HepG2 (cell line): ENCODE measurements around the gene DNAJC5. TPM values are rescaled to one million over a fixed set of nuclear protein-coding genes. Genes with fewer than 3 reads are reported as not detected.

Source experiments
- ATAC-seq: fragments of 200-7000 bp; cut with Tn5 transposase; 3 replicates; pipeline ENCODE4 v1.9.1; 2020; ENCODE audit warnings: mild to moderate bottlenecking, moderate library complexity
- BruUV-seq: library from RNA; stranded (reverse); fragments of 400-500 nt; replicated peaks from 2 replicates; lab custom pipeline; 2021; lab: Mats Ljungman, UMichigan
- CTCF ChIA-PET: fragments of 300-600 bp; formaldehyde crosslinking; extraction: SDS; loops from one replicate; lab custom pipeline; 2021; ENCODE audit warnings: low total read pairs, inconsistent platforms, low intra/inter-chr PET ratio; lab: Yijun Ruan, JAX
- POLR2A ChIA-PET: fragments of 350-600 bp; sonication (Branson Sonifier 250); formaldehyde crosslinking; loops from one replicate; lab custom pipeline; 2020; ENCODE audit warnings: antibody characterized with exemption, inconsistent platforms; lab: Yijun Ruan, JAX
- DNase-seq: peaks from one replicate; pipeline ENCODE4 v3.0.0-alpha.2; 2015; ENCODE audit warnings: low spot score
- FAIRE-seq: peaks from 3 replicates; lab custom pipeline; 2011; peaks lifted over from hg19 to GRCh38; lab: Jason Lieb, UNC
- H2AFZ ChIP-seq: one replicate; pipeline ENCODE4 v1.6.1; 2011; ENCODE audit warnings: low read length, inconsistent platforms
- H3K27ac ChIP-seq: fragments of 300-600 bp; 3 replicates; pipeline ENCODE4 v1.8.0; 2011; ENCODE audit warnings: mixed run types, mild to moderate bottlenecking, mixed read lengths, low read length, inconsistent platforms; ENCODE audit not compliant: insufficient read depth; ENCODE audit errors: extremely low read length
- H3K27me3 ChIP-seq, 2 experiments: fragments of 200-600 bp in 1 of 2; 2 replicates in 1 of 2; 3 replicates in 1 of 2; pipeline versions ENCODE4 v1.6.0 to v1.8.0; 2011; ENCODE audit warnings: low read length in 2 of 2, mild to moderate bottlenecking in 2 of 2, moderate library complexity in 2 of 2, inconsistent platforms in 1 of 2; ENCODE audit not compliant: insufficient read depth in 2 of 2, control insufficient read depth in 1 of 2
- H3K36me3 ChIP-seq, 2 experiments: fragments of 200-600 bp in 1 of 2; replicated peaks in 1 of 2; 2 replicates in 1 of 2; 3 replicates in 1 of 2; pipeline versions ENCODE4 v1.5.1 to v1.8.0; 2011; ENCODE audit warnings: low read length in 2 of 2, inconsistent platforms in 1 of 2; ENCODE audit not compliant: insufficient read depth in 2 of 2, control insufficient read depth in 1 of 2
- H3K4me1 ChIP-seq: 2 replicates; pipeline ENCODE4 v1.5.1; 2012; ENCODE audit warnings: low read length, inconsistent platforms; ENCODE audit not compliant: insufficient read depth
- H3K4me2 ChIP-seq: 2 replicates; pipeline ENCODE4 v1.6.0; 2011; ENCODE audit warnings: low read depth, low read length, inconsistent platforms
- H3K4me3 ChIP-seq, 3 experiments: fragments of 200-600 bp in 1 of 3; sonication (generic), shearing (Covaris generic) in 1 of 3; replicated peaks in 1 of 3; 2 replicates each; pipeline ENCODE4 v1.5.1; 2011 to 2016; ENCODE audit warnings: low read length in 3 of 3, inconsistent platforms in 2 of 3, low read depth in 2 of 3, mild to moderate bottlenecking in 2 of 3, control low read depth in 1 of 3, mixed read lengths in 1 of 3; ENCODE audit not compliant: insufficient read depth in 1 of 3
- H3K79me2 ChIP-seq: one replicate; pipeline ENCODE4 v1.6.1; 2011; ENCODE audit warnings: low read length, inconsistent platforms; ENCODE audit not compliant: insufficient read depth
- H3K9ac ChIP-seq: 2 replicates; pipeline ENCODE4 v1.6.0; 2011; ENCODE audit warnings: mild to moderate bottlenecking, low read depth, low read length, inconsistent platforms; ENCODE audit not compliant: insufficient read depth
- H3K9me3 ChIP-seq: 2 replicates; pipeline ENCODE4 v1.5.1; 2012; ENCODE audit warnings: mild to moderate bottlenecking, low read length
- H4K20me1 ChIP-seq: 2 replicates; pipeline ENCODE4 v1.6.0; 2011; ENCODE audit warnings: inconsistent platforms, mild to moderate bottlenecking, low read length, moderate library complexity; ENCODE audit not compliant: insufficient read depth
- HMG20A ChIP-seq: IDR thresholded peaks from 2 replicates; pipeline ENCODE4 v1.6.1; 2016; ENCODE audit warnings: borderline replicate concordance
- MEIS2 ChIP-seq: sonication (generic); formaldehyde crosslinking; IDR thresholded peaks from 2 replicates; pipeline ENCODE4 v1.9.0; 2021; ENCODE audit warnings: mild to moderate bottlenecking, missing genetic modification reagents
- PCBP1 ChIP-seq: fragments of 200-400 bp; formaldehyde crosslinking; IDR thresholded peaks from 2 replicates; pipeline ENCODE4 v1.6.1; 2017; ENCODE audit warnings: mild to moderate bottlenecking, low read depth, low read length, borderline replicate concordance
- STAG1 ChIP-seq: sonication (generic); formaldehyde crosslinking; IDR thresholded peaks from 2 replicates; pipeline ENCODE4 v1.4.0; 2020; ENCODE audit warnings: missing genetic modification reagents
- ZBTB21 ChIP-seq: sonication (generic); formaldehyde crosslinking; IDR thresholded peaks from 2 replicates; pipeline ENCODE4 v1.4.0; 2020; ENCODE audit warnings: missing genetic modification reagents
- ZC3H13 ChIP-seq: sonication (generic); formaldehyde crosslinking; IDR thresholded peaks from 2 replicates; pipeline ENCODE4 v1.8.1; 2023; ENCODE audit warnings: mild to moderate bottlenecking, missing genetic modification reagents, moderate library complexity
- ZFAT ChIP-seq: sonication (generic); formaldehyde crosslinking; conservative IDR thresholded peaks from 2 replicates; pipeline ENCODE4 v1.8.1; 2023; ENCODE audit warnings: missing genetic modification reagents, inconsistent platforms
- ZNF496 ChIP-seq: sonication (generic); formaldehyde crosslinking; IDR thresholded peaks from 2 replicates; pipeline ENCODE4 v1.8.1; 2023; ENCODE audit warnings: mild to moderate bottlenecking, moderate library complexity, missing genetic modification reagents; ENCODE audit not compliant: insufficient replicate concordance
- ZNF788 ChIP-seq: sonication (generic); formaldehyde crosslinking; IDR thresholded peaks from 2 replicates; pipeline ENCODE4 v1.5.0; 2020; ENCODE audit warnings: mild to moderate bottlenecking, missing genetic modification reagents, borderline replicate concordance
- WGBS: methylation state at CpG from one replicate; pipeline ENCODE4 v1.1.6; 2017; ENCODE audit warnings: low lambda C conversion rate; 5-methylcytosine and 5-hydroxymethylcytosine counted together
- in situ Hi-C: cut with HindIII; loops from 2 replicates; pipeline ENCODE4 v1.10.0; 2017; ENCODE audit warnings: low pct_unique_long_range_greater_than_20kb; ENCODE audit not compliant: extremely low pct_ligation_motif_present
- intact Hi-C: fragments of 100-400 bp; cut with micrococcal nuclease; formaldehyde crosslinking; loops from one replicate; pipeline ENCODE4 v1.10.0; 2022; ENCODE audit not compliant: unreplicated experiment
- polyA plus RNA-seq, 8 experiments: library from polyadenylated mRNA; depleted of rRNA in 3 of 8; stranded (reverse) in 7 of 8; unstranded in 1 of 8; fragments of >200 nt; fragmentation: Illumina TruSeq in 4 of 8; extraction: Trizol in 4 of 8; gene quantifications; 2 replicates each; pipeline versions ENCODE4 v1.2.1 to v1.2.3, GENCODE V29; 2011 to 2016; ENCODE audit warnings: low read depth in 4 of 8, missing spikeins in 1 of 8, mixed read lengths in 1 of 8; ENCODE audit not compliant: insufficient read depth in 1 of 8
- total RNA-seq, 5 experiments: library from RNA; depleted of rRNA; stranded (reverse); fragments of >200 nt; fragmentation: Illumina TruSeq; extraction: Trizol; gene quantifications; 2 replicates each; pipeline ENCODE4 v1.2.3, GENCODE V29; 2016; ENCODE audit warnings: low read depth in 1 of 5
- TF ChIP-seq, protein P1 (sequence below): IDR thresholded peaks from 2 replicates; pipeline ENCODE4 v1.6.1; 2012; ENCODE audit warnings: inconsistent platforms
- TF ChIP-seq, protein P2 (sequence below): sonication (generic); formaldehyde crosslinking; IDR thresholded peaks from 2 replicates; pipeline ENCODE4 v1.4.0; 2020; ENCODE audit warnings: mild to moderate bottlenecking, missing genetic modification reagents
- TF ChIP-seq, protein P3 (sequence below): sonication (generic); formaldehyde crosslinking; IDR thresholded peaks from 2 replicates; pipeline ENCODE4 v1.5.0; 2020; ENCODE audit warnings: missing genetic modification reagents
- TF ChIP-seq, protein P4 (sequence below): sonication (generic); formaldehyde crosslinking; IDR thresholded peaks from 2 replicates; pipeline ENCODE4; 2020; ENCODE audit warnings: missing genetic modification reagents, mild to moderate bottlenecking, borderline replicate concordance

Gene DNAJC5
- total and polyA plus RNA-seq, 2 of the 13 experiments (the other 11 are each of a cell fraction or from before 2014, with no cell fraction given), result 42.8 to 64.5 TPM

DNA sequence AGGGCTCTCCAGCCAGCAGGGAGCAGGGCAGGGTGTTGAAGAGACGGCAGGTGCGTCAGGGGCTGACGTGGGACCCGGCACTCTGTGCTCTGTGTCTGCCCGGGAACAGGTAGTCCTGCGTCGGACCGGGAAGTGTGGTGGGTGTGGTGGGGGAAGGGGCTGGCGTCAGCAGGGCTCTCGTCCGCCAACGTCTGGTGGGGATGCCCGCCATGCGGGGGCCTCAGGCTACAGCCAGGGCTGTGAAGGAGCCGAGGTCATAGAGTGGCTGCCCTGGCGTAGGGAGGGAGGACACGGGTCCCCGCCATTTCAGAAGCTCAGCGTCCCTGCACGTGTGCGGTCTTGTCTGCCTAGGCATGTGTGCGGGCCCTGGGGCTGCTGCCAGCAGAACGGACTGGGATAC, 25.3 kb downstream of the DNAJC5 start:
- Histone ChIP-seq H4K20me1 (peaks cover 3% of the 10 kb centered on the region; the same call in 1 of the 2 replicates), H3K4me2 (no peak overlapping the region), H3K9ac (no peak overlapping the region), H3K79me2 (peaks cover 27% of the 10 kb centered on the region), H3K27me3 (no peaks in the 10 kb centered on the region), H3K4me3 (no peak overlapping the region), H3K27ac (no peak overlapping the region), H3K36me3 (peaks cover 20 to 24% of the 10 kb centered on the region in 2 experiments; a peak in 4 of 5 replicates), H2AFZ (no peak overlapping the region), H3K9me3 (no peaks in the 10 kb centered on the region), H3K4me1 (peaks cover 11% of the 10 kb centered on the region)
- DNase-seq, result no peak
- ChIA-PET CTCF (no interaction called here), POLR2A (interaction anchor here (1.5 kb wide), 1 partner anchor 60 kb away, joined by 3 read pairs; the partner anchor contains the start of gene PRPF6)
- intact Hi-C loops (no loop called here), in situ Hi-C loops (no loop called here)
- BruUV-seq, result no TSS peak
- no peak; the same call in 2 of the 3 replicates for ATAC-seq
- FAIRE-seq, result no peak
- 97% methylated on average over 23 of the region's 23 CpGs for WGBS
- TF ChIP-seq, protein P1, sequence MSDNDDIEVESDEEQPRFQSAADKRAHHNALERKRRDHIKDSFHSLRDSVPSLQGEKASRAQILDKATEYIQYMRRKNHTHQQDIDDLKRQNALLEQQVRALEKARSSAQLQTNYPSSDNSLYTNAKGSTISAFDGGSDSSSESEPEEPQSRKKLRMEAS, result no peak
- TF ChIP-seq ZC3H13 (CRISPR knock-in tag), result no peak
- no peak for TF ChIP-seq MEIS2 (CRISPR knock-in tag)
- TF ChIP-seq ZFAT (CRISPR knock-in tag), result no peak
- TF ChIP-seq STAG1 (CRISPR knock-in tag), result no peak
- TF ChIP-seq ZNF788 (CRISPR knock-in tag), result no peak
- TF ChIP-seq, protein P2, sequence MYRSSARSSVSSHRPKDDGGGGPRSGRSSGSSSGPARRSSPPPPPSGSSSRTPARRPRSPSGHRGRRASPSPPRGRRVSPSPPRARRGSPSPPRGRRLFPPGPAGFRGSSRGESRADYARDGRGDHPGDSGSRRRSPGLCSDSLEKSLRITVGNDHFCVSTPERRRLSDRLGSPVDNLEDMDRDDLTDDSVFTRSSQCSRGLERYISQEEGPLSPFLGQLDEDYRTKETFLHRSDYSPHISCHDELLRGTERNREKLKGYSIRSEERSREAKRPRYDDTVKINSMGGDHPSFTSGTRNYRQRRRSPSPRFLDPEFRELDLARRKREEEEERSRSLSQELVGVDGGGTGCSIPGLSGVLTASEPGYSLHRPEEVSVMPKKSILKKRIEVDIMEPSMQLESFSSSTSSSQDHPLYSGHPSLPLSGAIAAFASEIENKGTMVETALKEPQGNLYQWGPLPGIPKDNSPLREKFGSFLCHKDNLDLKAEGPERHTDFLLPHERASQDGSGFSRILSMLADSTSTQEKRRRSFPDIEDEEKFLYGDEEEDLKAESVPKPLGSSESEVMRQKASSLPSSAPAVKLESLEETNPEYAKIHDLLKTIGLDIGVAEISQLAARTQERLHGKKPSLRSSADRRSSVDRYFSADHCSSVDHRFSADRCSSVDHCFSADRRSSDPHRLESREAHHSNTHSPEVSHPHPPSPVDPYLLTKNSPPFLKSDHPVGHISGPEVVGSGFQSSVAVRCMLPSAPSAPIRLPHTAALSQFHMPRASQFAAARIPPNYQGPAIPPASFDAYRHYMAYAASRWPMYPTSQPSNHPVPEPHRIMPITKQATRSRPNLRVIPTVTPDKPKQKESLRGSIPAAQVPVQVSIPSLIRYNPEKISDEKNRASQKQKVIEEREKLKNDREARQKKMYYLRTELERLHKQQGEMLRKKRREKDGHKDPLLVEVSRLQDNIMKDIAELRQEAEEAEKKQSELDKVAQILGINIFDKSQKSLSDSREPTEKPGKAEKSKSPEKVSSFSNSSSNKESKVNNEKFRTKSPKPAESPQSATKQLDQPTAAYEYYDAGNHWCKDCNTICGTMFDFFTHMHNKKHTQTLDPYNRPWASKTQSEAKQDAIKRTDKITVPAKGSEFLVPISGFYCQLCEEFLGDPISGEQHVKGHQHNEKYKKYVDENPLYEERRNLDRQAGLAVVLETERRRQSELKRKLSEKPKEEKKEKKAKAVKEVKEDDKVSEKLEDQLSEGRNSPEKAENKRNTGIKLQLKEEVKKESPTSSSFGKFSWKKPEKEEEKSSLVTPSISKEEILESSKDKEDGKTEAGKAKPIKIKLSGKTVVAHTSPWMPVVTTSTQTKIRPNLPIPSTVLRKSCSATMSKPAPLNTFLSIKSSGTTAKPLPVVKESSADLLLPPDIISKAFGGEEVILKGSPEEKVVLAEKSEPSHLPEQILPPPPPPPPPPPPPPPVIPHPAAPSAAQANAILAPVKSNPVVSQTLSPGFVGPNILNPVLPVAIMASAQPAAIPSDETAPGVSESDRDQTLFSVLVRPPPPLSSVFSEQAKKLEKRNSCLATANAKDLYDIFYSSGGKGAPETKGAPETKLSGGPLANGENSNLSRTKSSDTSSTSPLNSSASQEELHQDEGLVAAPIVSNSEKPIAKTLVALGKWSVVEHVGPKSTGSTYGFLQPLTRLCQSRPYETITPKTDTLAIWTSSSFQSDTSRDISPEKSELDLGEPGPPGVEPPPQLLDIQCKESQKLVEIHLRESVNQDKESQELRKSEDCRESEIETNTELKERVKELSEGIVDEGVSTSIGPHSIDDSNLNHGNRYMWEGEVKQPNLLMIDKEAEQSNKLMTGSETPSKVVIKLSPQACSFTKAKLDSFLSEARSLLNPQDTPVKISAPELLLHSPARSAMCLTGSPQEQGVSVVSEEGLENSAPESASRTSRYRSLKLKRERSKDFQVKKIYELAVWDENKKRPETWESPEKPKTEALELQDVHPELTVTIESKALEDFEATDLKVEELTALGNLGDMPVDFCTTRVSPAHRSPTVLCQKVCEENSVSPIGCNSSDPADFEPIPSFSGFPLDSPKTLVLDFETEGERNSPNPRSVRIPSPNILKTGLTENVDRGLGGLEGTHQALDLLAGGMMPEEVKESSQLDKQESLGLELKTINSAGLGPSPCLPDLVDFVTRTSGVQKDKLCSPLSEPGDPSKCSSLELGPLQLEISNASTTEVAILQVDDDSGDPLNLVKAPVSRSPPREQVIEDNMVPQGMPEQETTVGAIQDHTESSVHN (CRISPR knock-in tag), result no peak
- no peak for TF ChIP-seq HMG20A
- TF ChIP-seq, protein P3, sequence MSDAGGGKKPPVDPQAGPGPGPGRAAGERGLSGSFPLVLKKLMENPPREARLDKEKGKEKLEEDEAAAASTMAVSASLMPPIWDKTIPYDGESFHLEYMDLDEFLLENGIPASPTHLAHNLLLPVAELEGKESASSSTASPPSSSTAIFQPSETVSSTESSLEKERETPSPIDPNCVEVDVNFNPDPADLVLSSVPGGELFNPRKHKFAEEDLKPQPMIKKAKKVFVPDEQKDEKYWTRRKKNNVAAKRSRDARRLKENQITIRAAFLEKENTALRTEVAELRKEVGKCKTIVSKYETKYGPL (CRISPR knock-in tag), result no peak
- no peak for TF ChIP-seq ZNF496 (CRISPR knock-in tag)
- TF ChIP-seq, protein P4, sequence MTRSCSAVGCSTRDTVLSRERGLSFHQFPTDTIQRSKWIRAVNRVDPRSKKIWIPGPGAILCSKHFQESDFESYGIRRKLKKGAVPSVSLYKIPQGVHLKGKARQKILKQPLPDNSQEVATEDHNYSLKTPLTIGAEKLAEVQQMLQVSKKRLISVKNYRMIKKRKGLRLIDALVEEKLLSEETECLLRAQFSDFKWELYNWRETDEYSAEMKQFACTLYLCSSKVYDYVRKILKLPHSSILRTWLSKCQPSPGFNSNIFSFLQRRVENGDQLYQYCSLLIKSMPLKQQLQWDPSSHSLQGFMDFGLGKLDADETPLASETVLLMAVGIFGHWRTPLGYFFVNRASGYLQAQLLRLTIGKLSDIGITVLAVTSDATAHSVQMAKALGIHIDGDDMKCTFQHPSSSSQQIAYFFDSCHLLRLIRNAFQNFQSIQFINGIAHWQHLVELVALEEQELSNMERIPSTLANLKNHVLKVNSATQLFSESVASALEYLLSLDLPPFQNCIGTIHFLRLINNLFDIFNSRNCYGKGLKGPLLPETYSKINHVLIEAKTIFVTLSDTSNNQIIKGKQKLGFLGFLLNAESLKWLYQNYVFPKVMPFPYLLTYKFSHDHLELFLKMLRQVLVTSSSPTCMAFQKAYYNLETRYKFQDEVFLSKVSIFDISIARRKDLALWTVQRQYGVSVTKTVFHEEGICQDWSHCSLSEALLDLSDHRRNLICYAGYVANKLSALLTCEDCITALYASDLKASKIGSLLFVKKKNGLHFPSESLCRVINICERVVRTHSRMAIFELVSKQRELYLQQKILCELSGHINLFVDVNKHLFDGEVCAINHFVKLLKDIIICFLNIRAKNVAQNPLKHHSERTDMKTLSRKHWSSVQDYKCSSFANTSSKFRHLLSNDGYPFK (CRISPR knock-in tag), result no peak
- TF ChIP-seq PCBP1, result 0 out of 2 replicates have a peak, but pooled peaks have one; percentile 22
- no peak for TF ChIP-seq ZBTB21 (CRISPR knock-in tag)
